Measurements from ENCODE around the gene CRB3.

CRB3 gene

DNA sequence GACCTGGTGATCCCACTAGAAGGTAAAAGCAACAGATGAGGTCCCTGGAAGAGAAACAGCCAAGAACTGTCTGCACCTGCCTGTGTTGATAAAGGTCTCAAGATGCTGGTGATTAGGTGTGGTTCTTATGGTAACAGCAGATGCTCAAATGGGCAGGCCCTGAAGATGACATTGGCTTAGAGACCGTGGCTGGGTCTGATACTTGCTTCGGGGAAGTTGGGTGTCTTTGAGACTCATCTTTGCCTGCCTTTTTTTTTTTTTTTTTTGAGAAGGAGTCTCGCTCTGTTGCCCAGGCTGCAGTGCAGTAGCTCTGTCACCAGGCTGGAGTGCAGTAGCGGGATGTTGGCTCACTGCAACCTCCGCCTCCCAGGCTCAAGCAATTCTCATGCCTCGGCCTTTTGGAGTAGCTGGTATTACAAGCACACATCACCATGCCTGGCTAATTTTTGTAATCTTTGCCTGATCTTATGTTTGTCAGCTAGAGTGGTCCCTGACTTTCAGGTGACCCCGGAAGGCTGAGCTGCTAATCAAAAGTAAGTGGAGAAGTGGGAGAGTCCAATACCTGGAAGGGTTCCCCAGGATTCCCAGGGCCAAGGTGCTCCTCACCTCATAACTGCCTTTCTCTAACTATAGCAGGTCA lies 12.4 kb upstream of the CRB3 start:
- H3K9me3 ChIP-seq (ENCODE audit: control insufficient read depth, low read length), result peaks cover 30% of the 10 kb centered on the region
- no peak overlapping the region for H2BK120ac ChIP-seq (ENCODE audit: low read depth, low read length)
- H2AK5ac ChIP-seq (ENCODE audit: low read length, severe bottlenecking), result no peak overlapping the region
- no peak overlapping the region for H3K4me2 ChIP-seq (ENCODE audit: low read length, poor library complexity, severe bottlenecking)
- no peak overlapping the region for H2BK5ac ChIP-seq (ENCODE audit: low read depth, low read length, poor library complexity, severe bottlenecking)
- no peak overlapping the region for H3K9ac ChIP-seq (ENCODE audit: low read length)
- H3K4me3 ChIP-seq (ENCODE audit: insufficient read depth in 1 of 2, low read depth in 1 of 2, low read length in 2 of 2), result no peak overlapping the region
- no peaks in the 10 kb centered on the region for H3K4me1 ChIP-seq (ENCODE audit: control insufficient read depth, insufficient read depth, low read depth, low read length)
- H2AFZ ChIP-seq (ENCODE audit: low read depth, low read length), result no peak overlapping the region
- peaks cover 1% of the 10 kb centered on the region for H3K79me1 ChIP-seq (replicated peaks; ENCODE audit: low read length, poor library complexity, severe bottlenecking)
- no peak overlapping the region for H3K23ac ChIP-seq (ENCODE audit: low read length in 2 of 2)
- H3K4ac ChIP-seq (ENCODE audit: low read depth in 1 of 2, low read length in 2 of 2), result no peak overlapping the region
- H3K18ac ChIP-seq (ENCODE audit: low read depth in 1 of 2, low read length in 2 of 2), result no peak overlapping the region
- peaks cover 28 to 54% of the 10 kb centered on the region in 2 experiments for H3K36me3 ChIP-seq (ENCODE audit: control insufficient read depth in 1 of 2, insufficient read depth in 2 of 2, low read depth in 1 of 2, low read length in 2 of 2)
- no peak overlapping the region for H3K27ac ChIP-seq (ENCODE audit: low read length, poor library complexity, severe bottlenecking)
- H3K14ac ChIP-seq (ENCODE audit: low read length in 2 of 2), result no peak overlapping the region
- 96% methylated on average over 6 of the region's 7 CpGs for WGBS
- no peaks in the 10 kb centered on the region for H3K27me3 ChIP-seq (ENCODE audit: control insufficient read depth in 1 of 2, insufficient read depth in 1 of 2, low read length in 2 of 2)
- H4K8ac ChIP-seq (ENCODE audit: low read length), result no peak overlapping the region
- DNase-seq, result no peak
- H4K91ac ChIP-seq (ENCODE audit: low read length), result no peak overlapping the region
- no peak overlapping the region for H2BK12ac ChIP-seq (ENCODE audit: low read length in 2 of 2)
- H2BK15ac ChIP-seq (ENCODE audit: low read depth, poor library complexity, severe bottlenecking), result no peak overlapping the region

DNA sequence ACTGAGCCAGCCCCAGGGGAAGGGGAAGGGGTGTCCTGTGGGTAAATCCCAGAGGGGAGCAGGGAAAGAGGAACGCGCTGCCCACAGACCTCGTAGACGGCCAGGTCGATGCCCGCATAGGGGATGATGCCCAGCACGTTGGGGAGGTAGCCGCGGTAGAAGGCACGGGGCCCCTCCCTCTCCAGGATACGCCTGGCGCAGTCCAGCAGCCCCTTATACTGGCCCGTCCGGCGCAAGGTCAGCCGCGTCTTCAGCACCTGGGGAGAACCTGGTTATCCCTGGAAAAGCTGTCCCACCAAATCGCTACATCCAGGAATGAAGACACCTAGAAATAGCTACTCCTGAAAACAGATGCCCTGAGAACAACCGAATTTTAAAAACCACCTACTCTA lies 11.9 kb upstream of the CRB3 start:
- WGBS, result 98% methylated on average over 19 of the region's 19 CpGs
- Histone ChIP-seq H4K91ac (ENCODE audit: low read length) (no peak overlapping the region), H4K8ac (ENCODE audit: low read length) (no peak overlapping the region), H3K27ac (ENCODE audit: low read length, poor library complexity, severe bottlenecking) (no peak overlapping the region), H3K4me2 (ENCODE audit: low read length, poor library complexity, severe bottlenecking) (no peak overlapping the region), H3K9me3 (ENCODE audit: control insufficient read depth, low read length) (peaks cover 28% of the 10 kb centered on the region), H2BK5ac (ENCODE audit: low read depth, low read length, poor library complexity, severe bottlenecking) (no peak overlapping the region), H3K4me3 (ENCODE audit: insufficient read depth in 1 of 2, low read depth in 1 of 2, low read length in 2 of 2) (no peak overlapping the region), H3K4me1 (ENCODE audit: control insufficient read depth, insufficient read depth, low read depth, low read length) (no peaks in the 10 kb centered on the region), H3K27me3 (ENCODE audit: control insufficient read depth in 1 of 2, insufficient read depth in 1 of 2, low read length in 2 of 2) (no peaks in the 10 kb centered on the region), H3K4ac (ENCODE audit: low read depth in 1 of 2, low read length in 2 of 2) (no peak overlapping the region), H2AK5ac (ENCODE audit: low read length, severe bottlenecking) (no peak overlapping the region), H3K18ac (ENCODE audit: low read depth in 1 of 2, low read length in 2 of 2) (no peak overlapping the region), H3K14ac (ENCODE audit: low read length in 2 of 2) (no peak overlapping the region), H3K9ac (ENCODE audit: low read length) (no peak overlapping the region), H2BK120ac (ENCODE audit: low read depth, low read length) (no peak overlapping the region), H2BK12ac (ENCODE audit: low read length in 2 of 2) (no peak overlapping the region), H3K23ac (ENCODE audit: low read length in 2 of 2) (no peak overlapping the region), H2BK15ac (ENCODE audit: low read depth, poor library complexity, severe bottlenecking) (no peak overlapping the region), H3K79me1 (replicated peaks; ENCODE audit: low read length, poor library complexity, severe bottlenecking) (peaks cover 1% of the 10 kb centered on the region), H2AFZ (ENCODE audit: low read depth, low read length) (no peak overlapping the region), H3K36me3 (ENCODE audit: control insufficient read depth in 1 of 2, insufficient read depth in 2 of 2, low read depth in 1 of 2, low read length in 2 of 2) (peaks cover 28 to 56% of the 10 kb centered on the region in 2 experiments)
- DNase-seq, result no peak

DNA sequence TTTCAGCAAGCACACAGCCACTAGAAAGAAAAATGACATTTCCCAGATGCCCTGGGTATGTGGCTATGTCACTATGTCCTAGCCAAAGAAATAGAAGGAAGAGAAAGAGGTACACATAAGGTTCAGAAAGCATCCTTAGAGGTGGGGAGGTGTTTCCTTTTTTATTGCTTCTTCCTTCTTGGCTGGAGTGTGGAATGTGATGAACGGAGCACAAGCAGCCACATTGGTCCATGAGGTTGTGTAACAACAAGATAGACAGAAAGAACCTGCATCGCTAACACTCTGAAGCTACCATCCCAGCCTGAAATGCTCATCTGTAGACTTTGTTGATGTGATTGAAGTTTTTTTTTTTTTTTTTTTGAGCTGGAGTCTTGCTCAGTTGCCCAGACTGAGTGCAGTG lies 11.2 kb upstream of the CRB3 start:
- Histone ChIP-seq H3K18ac (ENCODE audit: low read depth in 1 of 2, low read length in 2 of 2) (no peak overlapping the region), H3K27ac (ENCODE audit: low read length, poor library complexity, severe bottlenecking) (no peak overlapping the region), H3K4me2 (ENCODE audit: low read length, poor library complexity, severe bottlenecking) (no peak overlapping the region), H2AFZ (ENCODE audit: low read depth, low read length) (no peak overlapping the region), H3K9me3 (ENCODE audit: control insufficient read depth, low read length) (peaks cover 28% of the 10 kb centered on the region), H2BK120ac (ENCODE audit: low read depth, low read length) (no peak overlapping the region), H4K91ac (ENCODE audit: low read length) (no peak overlapping the region), H3K27me3 (ENCODE audit: control insufficient read depth in 1 of 2, insufficient read depth in 1 of 2, low read length in 2 of 2) (no peaks in the 10 kb centered on the region), H3K4ac (ENCODE audit: low read depth in 1 of 2, low read length in 2 of 2) (no peak overlapping the region), H2BK5ac (ENCODE audit: low read depth, low read length, poor library complexity, severe bottlenecking) (no peak overlapping the region), H3K23ac (ENCODE audit: low read length in 2 of 2) (no peak overlapping the region), H2BK12ac (ENCODE audit: low read length in 2 of 2) (no peak overlapping the region), H3K9ac (ENCODE audit: low read length) (no peak overlapping the region), H2AK5ac (ENCODE audit: low read length, severe bottlenecking) (no peak overlapping the region), H4K8ac (ENCODE audit: low read length) (no peak overlapping the region), H3K4me3 (ENCODE audit: insufficient read depth in 1 of 2, low read depth in 1 of 2, low read length in 2 of 2) (no peak overlapping the region), H3K79me1 (replicated peaks; ENCODE audit: low read length, poor library complexity, severe bottlenecking) (peaks cover 8% of the 10 kb centered on the region), H3K36me3 (ENCODE audit: control insufficient read depth in 1 of 2, insufficient read depth in 2 of 2, low read depth in 1 of 2, low read length in 2 of 2) (peaks cover 28 to 60% of the 10 kb centered on the region in 2 experiments), H2BK15ac (ENCODE audit: low read depth, poor library complexity, severe bottlenecking) (no peak overlapping the region), H3K4me1 (ENCODE audit: control insufficient read depth, insufficient read depth, low read depth, low read length) (peaks cover 3% of the 10 kb centered on the region), H3K14ac (ENCODE audit: low read length in 2 of 2) (no peak overlapping the region)
- 100% methylated on average over 1 of the region's 2 CpGs for WGBS
- no peak for DNase-seq

DNA sequence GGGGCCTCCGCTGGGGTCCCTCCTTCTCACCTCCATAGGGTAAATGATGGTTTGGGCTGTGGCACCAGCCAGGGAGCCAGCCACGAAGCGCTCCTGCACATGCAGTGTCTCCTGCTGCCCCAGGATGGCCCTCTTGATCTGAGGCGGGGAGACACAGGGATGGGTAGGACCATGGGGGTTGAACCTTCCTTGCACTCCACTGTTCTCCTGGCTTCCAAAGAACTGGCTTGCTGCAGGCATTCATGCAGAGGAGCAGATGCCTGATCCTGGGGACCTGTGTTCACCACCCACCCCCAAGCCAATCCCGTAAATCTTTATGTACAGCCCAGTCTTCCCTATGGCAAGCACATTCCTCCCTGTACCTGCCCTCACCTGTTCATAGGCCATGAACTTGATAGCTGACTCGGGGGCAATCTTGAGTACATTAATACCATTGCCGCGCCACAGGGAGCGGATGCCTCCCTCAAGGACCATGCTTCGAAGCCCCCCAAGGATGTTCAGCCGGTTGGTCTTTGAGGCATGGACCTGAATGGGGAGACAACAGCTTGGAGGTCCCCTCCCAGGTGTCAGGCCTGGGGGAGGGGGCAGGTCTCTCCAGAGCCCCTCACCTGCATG lies 10.0 kb upstream of the CRB3 start:
- no peak overlapping the region for H2BK120ac ChIP-seq (ENCODE audit: low read depth, low read length)
- no peak overlapping the region for H3K4ac ChIP-seq (ENCODE audit: low read depth in 1 of 2, low read length in 2 of 2)
- no peak overlapping the region for H3K23ac ChIP-seq (ENCODE audit: low read length in 2 of 2)
- no peak overlapping the region for H3K4me3 ChIP-seq (ENCODE audit: insufficient read depth in 1 of 2, low read depth in 1 of 2, low read length in 2 of 2)
- H3K18ac ChIP-seq (ENCODE audit: low read depth in 1 of 2, low read length in 2 of 2), result no peak overlapping the region
- no peak overlapping the region for H2AK5ac ChIP-seq (ENCODE audit: low read length, severe bottlenecking)
- H2BK12ac ChIP-seq (ENCODE audit: low read length in 2 of 2), result no peak overlapping the region
- no peak overlapping the region for H2BK5ac ChIP-seq (ENCODE audit: low read depth, low read length, poor library complexity, severe bottlenecking)
- H3K14ac ChIP-seq (ENCODE audit: low read length in 2 of 2), result no peak overlapping the region
- no peak for DNase-seq
- no peak overlapping the region for H3K4me2 ChIP-seq (ENCODE audit: low read length, poor library complexity, severe bottlenecking)
- no peak overlapping the region for H3K27ac ChIP-seq (ENCODE audit: low read length, poor library complexity, severe bottlenecking)
- H4K8ac ChIP-seq (ENCODE audit: low read length), result no peak overlapping the region
- no peak overlapping the region for H3K9ac ChIP-seq (ENCODE audit: low read length)
- no peak overlapping the region for H4K91ac ChIP-seq (ENCODE audit: low read length)
- H3K9me3 ChIP-seq (ENCODE audit: control insufficient read depth, low read length), result peaks cover 28% of the 10 kb centered on the region
- WGBS, result 97% methylated on average over 11 of the region's 11 CpGs
- no peaks in the 10 kb centered on the region for H3K27me3 ChIP-seq (ENCODE audit: control insufficient read depth in 1 of 2, insufficient read depth in 1 of 2, low read length in 2 of 2)
- peaks cover 13% of the 10 kb centered on the region for H3K4me1 ChIP-seq (ENCODE audit: control insufficient read depth, insufficient read depth, low read depth, low read length)
- peaks cover 28 to 60% of the 10 kb centered on the region in 2 experiments for H3K36me3 ChIP-seq (ENCODE audit: control insufficient read depth in 1 of 2, insufficient read depth in 2 of 2, low read depth in 1 of 2, low read length in 2 of 2)
- peaks cover 18% of the 10 kb centered on the region for H3K79me1 ChIP-seq (replicated peaks; ENCODE audit: low read length, poor library complexity, severe bottlenecking)
- H2BK15ac ChIP-seq (ENCODE audit: low read depth, poor library complexity, severe bottlenecking), result no peak overlapping the region
- no peak overlapping the region for H2AFZ ChIP-seq (ENCODE audit: low read depth, low read length)
